GM21360 (cell line): ENCODE measurements around the gene NECAP2.
"Not testable (repeated sequence)": the region's sequence is repeated elsewhere in the genome, so short reads cannot be mapped to it uniquely, and the experiment has no call there.

Experiments
- ATAC-seq: cut with Tn5 transposase; IDR thresholded peaks from one replicate; pipeline ENCODE4 v1.9.1; 2021; ENCODE audit warnings: mild to moderate bottlenecking, moderate library complexity; ENCODE audit not compliant: unreplicated experiment

Gene NECAP2

DNA sequence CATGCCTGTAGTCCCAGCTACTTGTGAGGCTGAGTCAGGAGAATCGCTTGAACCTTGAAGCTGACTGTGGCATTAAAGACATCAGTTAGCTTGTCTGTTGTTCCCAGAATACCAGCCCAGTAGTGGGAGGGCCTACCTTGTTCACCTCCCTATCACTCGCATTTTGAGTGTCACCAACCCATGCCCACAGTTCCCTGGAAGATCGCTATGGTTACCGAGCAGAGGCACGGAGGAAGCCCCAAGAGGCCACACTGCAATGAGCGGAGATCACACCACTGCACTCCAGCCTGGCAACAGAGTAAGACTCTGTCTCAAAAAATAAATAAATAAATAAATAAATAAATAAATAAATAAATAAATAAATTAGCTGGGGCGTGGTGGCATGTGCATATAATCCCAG is 52.4 kb downstream of the NECAP2 start:
- ATAC-seq = not testable (repeated sequence)

DNA sequence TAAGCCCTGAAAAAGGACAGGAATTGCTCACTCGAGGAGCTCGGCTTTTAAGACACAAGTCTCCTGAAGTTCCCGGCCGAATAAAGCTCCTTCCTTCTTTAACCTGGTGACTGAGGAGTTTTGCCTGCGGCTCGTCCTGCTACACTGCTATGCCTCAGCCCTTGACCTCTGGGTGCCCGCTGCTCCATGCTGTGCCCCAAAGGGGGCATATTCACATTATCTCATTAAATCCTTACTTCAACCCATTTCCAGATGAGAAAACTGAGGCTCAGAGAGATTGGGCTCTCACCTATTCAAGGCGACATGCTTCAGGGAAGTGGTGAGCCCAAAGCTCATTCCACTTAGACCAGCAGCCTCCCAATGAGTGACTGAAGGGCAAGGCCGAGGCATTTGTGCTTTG is 53.2 kb downstream of the NECAP2 start:
- not testable (repeated sequence) for ATAC-seq

DNA sequence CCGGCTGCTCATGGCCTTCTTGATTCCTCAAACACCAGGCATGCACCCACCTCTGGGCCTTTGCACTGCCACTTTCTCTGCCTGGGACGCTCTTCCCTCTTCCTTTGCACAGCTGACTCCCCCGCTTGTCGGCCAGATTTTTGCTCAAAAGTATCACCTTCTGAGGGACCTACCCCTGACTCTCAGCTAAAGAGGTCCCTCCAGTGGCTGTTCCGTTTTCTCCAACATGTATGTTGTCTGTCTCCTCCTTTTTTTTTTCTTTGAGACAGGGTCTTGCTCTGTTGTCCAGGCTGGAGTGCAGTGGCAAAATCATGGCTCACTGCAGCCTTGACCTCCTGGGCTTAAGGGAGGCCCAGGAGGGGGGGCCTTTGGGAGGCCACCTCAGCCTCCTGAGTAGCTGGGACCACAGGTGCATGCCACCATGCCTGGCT is 57.0 kb downstream of the NECAP2 start:
- ATAC-seq = not testable (repeated sequence)

DNA sequence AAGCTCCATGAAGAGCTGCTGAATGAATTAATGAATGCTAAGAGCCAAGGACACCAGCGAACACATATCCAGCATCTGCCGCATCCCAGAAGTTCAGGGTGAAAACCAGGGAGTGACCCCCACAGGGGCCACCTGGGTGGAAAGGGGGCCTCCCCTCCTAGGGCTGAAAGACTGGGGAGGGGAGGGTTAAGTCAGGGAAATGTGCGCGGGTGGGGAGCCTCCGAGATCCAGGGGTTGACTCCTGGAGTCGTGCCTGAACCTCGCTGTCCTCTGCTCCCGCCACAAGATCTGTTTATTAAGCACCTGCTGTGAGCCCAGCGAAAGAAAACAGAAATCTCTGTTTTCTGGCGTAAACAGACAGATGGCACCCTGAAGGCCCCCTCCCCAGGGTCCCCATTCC is 57.5 kb downstream of the NECAP2 start:
- not testable (repeated sequence) for ATAC-seq

DNA sequence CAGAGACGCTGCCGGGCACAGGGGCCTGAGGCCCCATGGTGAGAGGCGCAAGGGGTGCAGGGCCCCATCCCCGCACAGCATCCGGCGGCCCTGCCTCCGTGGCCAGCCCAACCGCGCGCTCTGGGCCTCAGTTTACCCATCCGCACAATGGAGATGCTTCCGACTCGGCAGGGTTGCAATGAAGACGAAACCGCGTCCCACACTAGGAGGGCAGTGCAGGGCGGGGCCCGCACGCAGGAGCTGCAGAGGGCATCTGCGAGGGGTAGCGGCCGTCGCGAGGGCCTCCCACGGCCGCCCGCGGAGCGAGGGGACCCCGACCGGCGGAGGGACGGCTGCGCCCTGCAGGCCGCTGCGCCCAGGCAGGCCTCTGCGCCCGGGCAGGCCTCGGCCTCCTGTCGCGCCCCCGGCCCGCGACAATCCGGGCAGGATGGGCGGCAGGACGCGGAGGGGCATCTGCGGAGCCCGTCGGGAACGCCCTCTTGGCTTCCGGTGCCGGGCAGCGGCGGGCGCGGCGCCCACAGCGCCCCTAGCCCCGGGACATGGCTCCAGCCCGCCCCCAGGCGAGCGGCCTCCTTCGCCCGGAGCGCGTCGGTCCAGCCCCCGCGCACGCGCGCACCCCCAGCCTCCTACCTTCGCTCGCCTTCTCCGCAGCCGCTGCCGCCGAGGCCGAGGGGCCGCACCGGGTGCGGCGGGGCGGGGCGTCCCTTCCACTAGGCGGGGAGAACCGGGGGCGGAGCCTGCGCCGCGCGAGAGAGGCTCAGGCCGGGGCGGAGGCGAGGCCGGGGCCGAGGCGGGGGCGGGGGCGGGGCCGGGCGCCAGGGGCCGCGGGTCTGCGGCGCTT is 58.3 kb downstream of the NECAP2 start:
- ATAC-seq = peak; percentile 81

DNA sequence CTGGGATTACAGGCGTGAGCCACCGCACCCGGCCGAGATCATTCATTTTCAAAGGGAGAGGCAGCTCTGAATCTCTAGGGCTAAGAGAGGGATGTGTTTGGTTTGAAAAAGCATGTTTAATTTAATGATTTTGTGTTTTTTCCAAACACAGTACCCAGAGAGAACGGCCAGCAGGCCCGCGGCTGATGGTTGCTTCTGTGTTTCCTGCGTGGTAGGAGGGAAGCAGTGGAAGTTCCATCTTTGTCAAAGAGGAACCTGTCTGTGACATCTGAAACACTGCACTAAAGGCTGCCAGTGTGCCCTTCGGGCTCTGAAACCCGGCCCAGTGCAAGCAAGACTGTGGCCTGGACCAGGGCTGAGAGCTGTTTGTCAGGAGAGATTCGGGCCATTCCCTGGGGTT is 59.9 kb downstream of the NECAP2 start:
- ATAC-seq = not testable (repeated sequence)

DNA sequence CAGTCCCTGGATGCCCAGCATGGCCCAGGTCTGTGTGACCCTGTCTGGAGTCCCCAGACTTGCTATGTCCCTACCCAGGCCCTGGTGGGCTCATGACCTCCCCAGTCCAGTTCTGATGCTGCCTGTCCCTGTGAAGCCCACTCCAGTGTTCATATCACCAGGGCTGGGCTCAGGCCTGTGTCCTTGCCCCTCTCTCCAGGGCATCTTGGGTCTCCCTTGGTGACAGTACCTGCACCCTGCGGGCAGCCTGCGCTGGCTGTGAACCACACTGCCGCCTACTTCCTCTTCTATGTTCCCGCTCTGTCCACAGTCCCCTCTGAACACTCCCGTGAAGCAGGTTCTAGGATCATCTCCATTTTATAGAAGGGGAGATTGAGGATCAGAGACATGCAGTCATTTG is 60.5 kb downstream of the NECAP2 start:
- ATAC-seq = not testable (repeated sequence)

DNA sequence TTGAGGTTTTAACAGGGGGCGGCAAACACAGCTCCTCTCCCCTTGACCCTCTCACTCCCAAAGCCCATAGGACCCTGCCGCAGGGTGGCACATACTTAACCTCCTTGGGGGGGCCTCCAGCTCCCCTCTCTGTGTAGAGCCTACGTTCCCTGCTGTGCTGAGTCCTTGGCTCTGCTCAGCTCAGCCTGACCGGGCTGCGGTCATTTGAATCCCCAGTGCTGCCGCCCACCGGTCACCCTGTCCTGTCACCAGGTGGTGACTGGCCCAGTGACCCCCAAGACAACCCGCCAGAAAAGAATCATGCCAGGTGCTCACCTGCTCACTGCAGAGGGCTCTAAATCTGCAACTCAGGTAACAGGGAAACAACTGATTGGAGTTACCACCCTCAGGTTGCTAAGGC is 60.9 kb downstream of the NECAP2 start:
- not testable (repeated sequence) for ATAC-seq

DNA sequence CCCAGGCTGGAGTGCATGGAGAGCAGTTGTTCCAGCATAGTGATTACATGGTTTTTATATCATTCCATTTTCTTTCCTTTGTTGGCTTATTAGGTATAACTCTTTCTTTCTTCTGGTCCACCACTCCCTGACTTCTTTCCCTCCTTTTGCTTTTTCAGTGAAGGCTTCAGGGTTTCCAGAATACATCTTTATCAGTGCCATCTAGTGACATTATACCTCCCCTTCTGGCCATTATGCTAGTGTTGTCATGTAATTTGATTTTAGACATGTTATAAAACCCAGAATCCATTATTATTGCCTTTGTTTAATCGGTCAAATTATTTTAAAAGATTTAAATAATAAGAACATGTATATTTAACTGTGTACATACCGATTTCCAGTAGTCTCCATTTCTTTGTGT is 63.0 kb downstream of the NECAP2 start:
- no peak for ATAC-seq

DNA sequence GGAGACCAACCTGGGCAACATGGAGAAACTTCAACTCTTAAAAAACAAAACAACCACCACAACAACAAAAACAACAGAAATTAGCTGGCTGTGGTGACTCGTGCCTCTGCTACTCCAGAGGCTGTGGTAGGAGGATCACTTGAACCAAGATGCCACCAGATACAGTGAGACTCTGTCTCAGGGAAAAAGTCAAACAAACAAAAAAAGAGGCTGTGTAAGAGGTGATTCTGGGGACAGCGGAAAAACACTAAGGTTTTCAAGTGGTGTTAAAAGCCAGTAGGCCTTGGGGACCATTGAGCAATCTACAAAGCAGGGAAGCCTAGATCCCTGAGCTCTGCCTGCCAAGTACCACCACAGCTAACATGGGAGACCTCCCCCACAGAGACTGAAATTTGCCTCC is 65.3 kb downstream of the NECAP2 start:
- ATAC-seq = not testable (repeated sequence)

DNA sequence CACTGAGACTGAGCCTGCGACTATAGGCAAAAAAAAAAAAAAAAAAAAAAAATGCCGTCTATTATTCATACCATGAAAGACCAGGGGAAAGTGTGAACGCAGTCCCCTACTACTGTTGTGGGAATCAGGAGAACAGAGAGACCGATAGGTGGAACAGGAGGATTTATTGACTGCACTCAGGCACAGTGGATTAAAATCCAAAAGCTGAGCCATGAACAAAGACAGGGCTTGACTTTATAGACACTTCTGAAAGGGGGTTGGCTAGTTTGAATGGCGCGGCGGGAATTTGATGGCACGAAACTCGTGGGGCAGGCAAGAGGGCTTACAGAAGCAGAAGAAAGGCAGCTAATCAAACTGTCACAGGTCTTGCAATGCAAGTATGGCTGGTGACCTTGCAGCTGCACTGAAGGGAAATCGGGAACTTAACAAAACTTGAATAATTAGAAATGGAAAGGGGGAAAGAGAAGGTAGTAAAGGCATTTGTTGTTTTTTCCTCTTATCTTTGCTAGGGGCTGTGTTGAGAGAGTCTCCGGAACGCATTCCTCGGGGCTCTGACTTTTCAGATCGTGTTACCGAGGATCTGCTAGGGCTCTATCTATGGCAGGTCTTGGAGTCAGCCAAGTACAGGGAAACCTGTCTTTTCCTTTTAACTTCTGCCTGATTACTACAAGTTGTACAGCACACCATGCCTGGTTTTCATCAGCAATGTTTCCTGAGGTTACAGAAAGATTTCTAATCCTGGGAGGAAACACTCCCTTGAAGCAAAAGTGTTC is 66.0 kb downstream of the NECAP2 start:
- not testable (repeated sequence) for ATAC-seq

DNA sequence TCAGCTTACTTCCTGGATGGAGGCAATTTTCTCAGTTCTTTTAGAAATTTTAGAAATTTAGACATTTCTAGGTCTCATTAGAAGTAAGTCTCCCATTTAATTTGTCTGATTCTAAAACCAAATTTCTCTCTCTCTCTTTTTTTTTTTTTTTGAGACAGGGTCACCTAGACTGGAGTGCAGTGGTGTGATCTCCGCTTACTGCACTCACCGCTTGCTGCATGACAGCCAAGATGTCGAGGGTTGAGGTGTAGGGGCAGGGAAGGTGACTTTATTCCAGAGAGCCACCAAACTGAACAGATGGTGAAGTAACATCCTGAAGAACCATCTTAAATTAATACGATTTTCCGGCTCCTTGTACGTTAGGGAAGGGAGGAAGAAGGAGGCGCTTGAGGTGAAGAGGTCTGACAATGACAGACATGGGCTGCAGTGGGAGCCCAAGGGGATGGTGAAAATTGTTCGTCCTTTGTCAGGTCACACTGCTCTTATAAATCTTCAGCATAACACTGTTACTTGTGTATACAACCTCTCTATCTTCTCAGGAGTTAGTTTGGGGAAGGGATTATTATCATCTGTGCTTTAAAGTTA is 68.4 kb downstream of the NECAP2 start:
- not testable (repeated sequence) for ATAC-seq
